ENCODE results near the gene CAPN9. TPM values are rescaled to one million over a fixed set of nuclear protein-coding genes. Genes with fewer than 3 reads are reported as not detected.

CAPN9 gene
- total and polyA plus RNA-seq, 9 of the 15 experiments (the other 6 are each of a cell fraction or from before 2014, with no cell fraction given), result not detected

GRCh38 chr1:230797942-230798365 lies 50.8 kb downstream of the CAPN9 start:
- 9% methylated on average over 7 of the region's 7 CpGs for WGBS (ENCODE audit: insufficient coverage, low coverage, missing lambda C conversion rate)
- H2AFZ ChIP-seq (ENCODE audit: low read depth, low read length), result no peak overlapping the region
- ATAC-seq (peak; percentile 95), FAIRE-seq (peak; percentile 74), DNase-seq (ENCODE audit: extremely low read depth in 1 of 4, low spot score in 3 of 4) (peak; percentile 48 to 74 (median 62))
- no peak overlapping the region for H3K27ac ChIP-seq (ENCODE audit: extremely low read depth, low read depth, low read length)
- H3K9ac ChIP-seq (ENCODE audit: insufficient read depth in 1 of 2, low read depth in 2 of 2, low read length in 2 of 2), result no peak overlapping the region
- no peaks in the 10 kb centered on the region for H3K9me3 ChIP-seq (replicated peaks; ENCODE audit: control insufficient read depth, insufficient read depth, low read depth, low read length)
- no peak overlapping the region for H3K4me3 ChIP-seq
- H3K4me1 ChIP-seq (replicated peaks in 1 of 2; ENCODE audit: control insufficient read depth in 2 of 2, insufficient read depth in 2 of 2, low read length in 2 of 2), result no peaks in the 10 kb centered on the region
- no peaks in the 10 kb centered on the region for H3K9me1 ChIP-seq (ENCODE audit: control insufficient read depth, insufficient read depth, low read length)
- ChIA-PET CTCF (ENCODE audit: low intra/inter-chr PET ratio) (interaction anchor here (0.7 to 1.7 kb wide), 4 partner anchors 120 to 806 kb away, joined by 3 to 19 read pairs (median 10); no protein-coding TSS in a partner anchor), POLR2A (no interaction called here)
- no peak overlapping the region; the same call in 1 of the 2 replicates for H3K4me2 ChIP-seq (ENCODE audit: insufficient read depth, low read length)
- H3K27me3 ChIP-seq (ENCODE audit: control insufficient read depth in 2 of 2, insufficient read depth in 2 of 2, low read length in 2 of 2), result peaks cover 22 to 68% of the 10 kb centered on the region in 2 experiments
- no peaks in the 10 kb centered on the region; the same call in 1 of the 2 replicates for H4K20me1 ChIP-seq (replicated peaks; ENCODE audit: control insufficient read depth, insufficient read depth, low read length)
- in situ Hi-C loops (cut with MboI), result no loop called here
- no TSS peak for BruUV-seq (replicated peaks)
- H3K79me2 ChIP-seq (ENCODE audit: control insufficient read depth, insufficient read depth, low read length), result no peaks in the 10 kb centered on the region
- H3K36me3 ChIP-seq (ENCODE audit: control insufficient read depth, insufficient read depth, low read length), result no peaks in the 10 kb centered on the region
- intact Hi-C loops (cut with micrococcal nuclease), result loop anchor here (1.0 to 10.0 kb wide), 8 partner anchors 119 to 804 kb away; partner anchors contain the start of genes ARV1 and TTC13
- TF ChIP-seq RFX1 (IDR thresholded peaks at IDR 0.05), result peak; percentile 29; the same call in 1 of the 2 replicates
- no peak for TF ChIP-seq RBM17 (IDR thresholded peaks at IDR 0.05; ENCODE audit: borderline replicate concordance, low read depth, low read length)
- TF ChIP-seq ZBTB11 (CRISPR knock-in tag; IDR thresholded peaks at IDR 0.05), result no peak
- peak; percentile 60; the same call in 1 of the 2 replicates for TF ChIP-seq LCOR (CRISPR knock-in tag; IDR thresholded peaks at IDR 0.05)
- no peak for TF ChIP-seq ZNF830 (CRISPR knock-in tag; IDR thresholded peaks at IDR 0.05)
- no peak for TF ChIP-seq TSC22D4 (tag; IDR thresholded peaks at IDR 0.05)
- no peak for TF ChIP-seq MEF2A (IDR thresholded peaks at IDR 0.05; ENCODE audit: control insufficient read depth, low read depth, low read length)
- TF ChIP-seq ZBTB5 (IDR thresholded peaks at IDR 0.05), result no peak
- TF ChIP-seq CCNT2 (IDR thresholded peaks at IDR 0.05; ENCODE audit: borderline replicate concordance, extremely low read depth, insufficient read length, low read depth, low read length), result no peak
- TF ChIP-seq, protein P1, sequence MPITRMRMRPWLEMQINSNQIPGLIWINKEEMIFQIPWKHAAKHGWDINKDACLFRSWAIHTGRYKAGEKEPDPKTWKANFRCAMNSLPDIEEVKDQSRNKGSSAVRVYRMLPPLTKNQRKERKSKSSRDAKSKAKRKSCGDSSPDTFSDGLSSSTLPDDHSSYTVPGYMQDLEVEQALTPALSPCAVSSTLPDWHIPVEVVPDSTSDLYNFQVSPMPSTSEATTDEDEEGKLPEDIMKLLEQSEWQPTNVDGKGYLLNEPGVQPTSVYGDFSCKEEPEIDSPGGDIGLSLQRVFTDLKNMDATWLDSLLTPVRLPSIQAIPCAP (CRISPR knock-in tag; IDR thresholded peaks at IDR 0.05; ENCODE audit: borderline replicate concordance), result no peak
- TF ChIP-seq ZNF785 (CRISPR knock-in tag; IDR thresholded peaks at IDR 0.05), result no peak
- TF ChIP-seq TOE1 (IDR thresholded peaks at IDR 0.05; ENCODE audit: borderline replicate concordance), result no peak
- no peak for TF ChIP-seq TOE1 (CRISPR knock-in tag; IDR thresholded peaks at IDR 0.05; ENCODE audit: borderline replicate concordance, low read depth)
- TF ChIP-seq ZNF584 (CRISPR knock-in tag; IDR thresholded peaks at IDR 0.05; ENCODE audit: low read depth), result no peak
